ENCODE measurements around the gene CFAP53.

CFAP53 gene

GRCh38 chr18:50287441-50288347 is 21.4 kb upstream of the CFAP53 start, which contains the start of gene CXXC1:
CXXC1 (minus strand) TSS chr18:50287692; CDS start chr18:50287589, 103 bp downstream.
- peak; percentile 96 for DNase-seq

GRCh38 chr18:50287028-50287440 is 20.7 kb upstream of the CFAP53 start:
- DNase-seq = peak; percentile 30

- DNase-seq = no peak
These were observed 20.2 kb upstream of the CFAP53 start for GRCh38 chr18:50286391-50287027.

GRCh38 chr18:50285631-50286321 is 19.5 kb upstream of the CFAP53 start:
- no peak for DNase-seq

- no peak for DNase-seq
These were observed 18.8 kb upstream of the CFAP53 start for GRCh38 chr18:50285071-50285470.

GRCh38 chr18:50284255-50284885 is 18.1 kb upstream of the CFAP53 start:
- no peak for DNase-seq

- no peak for DNase-seq
These were observed 17.3 kb upstream of the CFAP53 start for GRCh38 chr18:50283469-50284209.

- DNase-seq = no peak
These were observed 16.4 kb upstream of the CFAP53 start for GRCh38 chr18:50282521-50283335.

GRCh38 chr18:50281972-50282520 is 15.8 kb upstream of the CFAP53 start:
- DNase-seq = no peak

- peak; percentile 95 for DNase-seq
These were observed 15.1 kb upstream of the CFAP53 start, which contains the start of gene MBD1 for GRCh38 chr18:50281295-50281971. MBD1 (minus strand) TSS chr18:50281523; CDS start chr18:50279992, 1,531 bp downstream.

- no peak for DNase-seq
These were observed 14.5 kb upstream of the CFAP53 start for GRCh38 chr18:50280707-50281294.

- no peak for DNase-seq
These were observed 13.5 kb upstream of the CFAP53 start for GRCh38 chr18:50279752-50280151.

GRCh38 chr18:50277942-50278341 is 11.6 kb upstream of the CFAP53 start:
- no peak for DNase-seq

GRCh38 chr18:50276452-50276851 is 10.2 kb upstream of the CFAP53 start:
- no peak for DNase-seq

- no peak for DNase-seq
These were observed 9.3 kb upstream of the CFAP53 start for GRCh38 chr18:50275503-50276036.

- DNase-seq = no peak
These were observed 8.6 kb upstream of the CFAP53 start for GRCh38 chr18:50274941-50275340.

- no peak for DNase-seq
These were observed 7.7 kb upstream of the CFAP53 start for GRCh38 chr18:50274044-50274442.

GRCh38 chr18:50273203-50274043 is 7.1 kb upstream of the CFAP53 start:
- no peak for DNase-seq

GRCh38 chr18:50272568-50272967 is 6.3 kb upstream of the CFAP53 start:
- DNase-seq = no peak
